ENCODE measurements around the gene SLC25A3. TPM values are rescaled to one million over a fixed set of nuclear protein-coding genes. Genes with fewer than 3 reads are reported as not detected.

Gene SLC25A3
- total and polyA plus RNA-seq, 2 of the 13 experiments (the other 11 are each of a cell fraction or from before 2014, with no cell fraction given) = 292 to 829 TPM

- BruUV-seq (replicated peaks) = no TSS peak
- intact Hi-C loops (cut with micrococcal nuclease; ENCODE audit: unreplicated experiment) = no loop called here
- Histone ChIP-seq H3K36me3 (replicated peaks in 1 of 2; ENCODE audit: control insufficient read depth in 1 of 2, insufficient read depth in 2 of 2, low read length in 2 of 2) (no peaks in the 10 kb centered on the region), H3K9ac (ENCODE audit: insufficient read depth, low read depth, low read length) (no peak overlapping the region), H3K9me3 (ENCODE audit: low read length) (no peaks in the 10 kb centered on the region), H3K4me2 (ENCODE audit: low read depth, low read length) (no peak overlapping the region), H2AFZ (ENCODE audit: low read length) (no peak overlapping the region), H3K4me1 (ENCODE audit: insufficient read depth, low read length) (peaks cover 8% of the 10 kb centered on the region), H3K27me3 (ENCODE audit: control insufficient read depth in 1 of 2, insufficient read depth in 2 of 2, low read length in 2 of 2) (no peaks in the 10 kb centered on the region), H3K79me2 (ENCODE audit: insufficient read depth, low read length) (no peaks in the 10 kb centered on the region), H3K4me3 (replicated peaks in 1 of 3; ENCODE audit: insufficient read depth in 1 of 3, low read depth in 2 of 3, low read length in 3 of 3) (no peak overlapping the region), H3K27ac (ENCODE audit: extremely low read length, insufficient read depth, low read length) (no peak overlapping the region), H4K20me1 (ENCODE audit: insufficient read depth, low read length) (no peaks in the 10 kb centered on the region)
- ChIA-PET CTCF (ENCODE audit: low intra/inter-chr PET ratio, low total read pairs) (no interaction called here), POLR2A (no interaction called here)
- DNase-seq (ENCODE audit: low spot score) (no peak), FAIRE-seq (no peak), ATAC-seq (no peak)
- in situ Hi-C loops (cut with HindIII; ENCODE audit: extremely low pct_ligation_motif_present, low pct_unique_long_range_greater_than_20kb) = no loop called here
- 24% methylated on average over 3 of the region's 3 CpGs for WGBS (ENCODE audit: low lambda C conversion rate)
- no peak for TF ChIP-seq KAT8 (CRISPR knock-in tag; IDR thresholded peaks at IDR 0.05)
- no peak for TF ChIP-seq ZMYM2 (CRISPR knock-in tag; IDR thresholded peaks at IDR 0.05)
- no peak for TF ChIP-seq PCBP2 (optimal IDR thresholded peaks at IDR 0.05; ENCODE audit: low read depth, low read length, poor library complexity, severe bottlenecking)
- no peak for TF ChIP-seq ZNF3 (CRISPR knock-in tag; IDR thresholded peaks at IDR 0.05)
- TF ChIP-seq GLI4 (CRISPR knock-in tag; IDR thresholded peaks at IDR 0.05; ENCODE audit: borderline replicate concordance) = no peak
- no peak for TF ChIP-seq SOX6 (IDR thresholded peaks at IDR 0.05)
- TF ChIP-seq SOX6 (CRISPR knock-in tag; IDR thresholded peaks at IDR 0.05) = no peak
- no peak for TF ChIP-seq HMGXB3 (CRISPR knock-in tag; IDR thresholded peaks at IDR 0.05; ENCODE audit: borderline replicate concordance)
- TF ChIP-seq POLR2AphosphoS5 (IDR thresholded peaks at IDR 0.05; ENCODE audit: low read depth, low read length) = no peak
- TF ChIP-seq SIN3B (IDR thresholded peaks at IDR 0.05; ENCODE audit: low read length) = no peak
- no peak for TF ChIP-seq ZNF775 (CRISPR knock-in tag; IDR thresholded peaks at IDR 0.05; ENCODE audit: borderline replicate concordance)
- TF ChIP-seq HNRNPL (IDR thresholded peaks at IDR 0.05; ENCODE audit: low read depth, low read length) = no peak
- TF ChIP-seq ZNF256 (CRISPR knock-in tag; conservative IDR thresholded peaks at IDR 0.05) = no peak
- TF ChIP-seq RNF2 (conservative IDR thresholded peaks at IDR 0.05; ENCODE audit: low read depth) = no peak
- no peak for TF ChIP-seq ZBTB10 (CRISPR knock-in tag; IDR thresholded peaks at IDR 0.05; ENCODE audit: borderline replicate concordance)
- no peak for TF ChIP-seq GATAD2A (CRISPR knock-in tag; IDR thresholded peaks at IDR 0.05)
- no peak for TF ChIP-seq E2F1 (CRISPR knock-in tag; IDR thresholded peaks at IDR 0.05)
- no peak for TF ChIP-seq ZNF33A (CRISPR knock-in tag; IDR thresholded peaks at IDR 0.05; ENCODE audit: borderline replicate concordance)
Observed at GRCh38 chr12:98561846-98562245, 31.6 kb upstream of the SLC25A3 start.

All from HepG2 (cell line).